K562 (cell line): Measurements from ENCODE around the gene TBL2. TPM values are rescaled to one million over a fixed set of nuclear protein-coding genes. Genes with fewer than 3 reads are reported as not detected.
A peak's percentile ranks its signal among the peaks of the same experiment; 100 is the strongest.

Experiments
- DNMT1 ChIP-seq: fragments of 450-650 bp; IDR thresholded peaks from 2 replicates; pipeline ENCODE4 v1.6.1; 2016; ENCODE audit warnings: antibody characterized with exemption, mild to moderate bottlenecking
- PRMT5 ChIP-seq: sonication (generic); formaldehyde crosslinking; IDR thresholded peaks from 2 replicates; pipeline ENCODE4 v1.5.0; 2020; ENCODE audit warnings: missing genetic modification reagents
- RREB1 ChIP-seq: fragments of 250-450 bp; sonication (Bioruptor Pico); IDR thresholded peaks from 2 replicates; pipeline ENCODE4 v1.4.0; 2020
- ZEB2 ChIP-seq: fragments of 450-650 bp; IDR thresholded peaks from 2 replicates; pipeline ENCODE4 v1.6.1; 2016
- ZNF609 ChIP-seq: sonication (generic); formaldehyde crosslinking; IDR thresholded peaks from 2 replicates; pipeline ENCODE4 v1.8.1; 2023; ENCODE audit warnings: missing genetic modification reagents, mild to moderate bottlenecking, borderline replicate concordance
- polyA plus RNA-seq, 8 experiments: library from polyadenylated mRNA; depleted of rRNA in 4 of 8; stranded (reverse) in 5 of 8; unstranded in 3 of 8; fragments of >200 nt; fragmentation: Nextera tagmentation in 2 of 8; fragmentation: Illumina TruSeq in 1 of 8; extraction: Ambion mirVana in 2 of 8; extraction: Trizol in 1 of 8; gene quantifications; 2 replicates each; pipeline versions ENCODE4 v1.2.1 to v1.2.3, GENCODE V29; 2011 to 2014; ENCODE audit warnings: inconsistent platforms in 1 of 8, missing spikeins in 1 of 8
- total RNA-seq, 7 experiments: library from RNA; depleted of rRNA in 6 of 7; stranded (reverse); fragments of >200 nt in 6 of 7; fragmentation: Illumina TruSeq in 2 of 7; extraction: Trizol in 2 of 7; gene quantifications; 2 replicates each; pipeline versions ENCODE4 v1.2.1 to v1.2.3, GENCODE V29; 2011 to 2021; ENCODE audit warnings: low replicate concordance in 1 of 7
- TF ChIP-seq, protein P1 (sequence below): fragments of 450-650 bp; formaldehyde crosslinking; conservative IDR thresholded peaks from 2 replicates; pipeline ENCODE4 v1.4.0; 2022; ENCODE audit warnings: mild to moderate bottlenecking, missing genetic modification characterization

Gene TBL2
- total and polyA plus RNA-seq, 9 of the 15 experiments (the other 6 are each of a cell fraction or from before 2014, with no cell fraction given) = 2.5 to 123 (median 49.2) TPM

DNA sequence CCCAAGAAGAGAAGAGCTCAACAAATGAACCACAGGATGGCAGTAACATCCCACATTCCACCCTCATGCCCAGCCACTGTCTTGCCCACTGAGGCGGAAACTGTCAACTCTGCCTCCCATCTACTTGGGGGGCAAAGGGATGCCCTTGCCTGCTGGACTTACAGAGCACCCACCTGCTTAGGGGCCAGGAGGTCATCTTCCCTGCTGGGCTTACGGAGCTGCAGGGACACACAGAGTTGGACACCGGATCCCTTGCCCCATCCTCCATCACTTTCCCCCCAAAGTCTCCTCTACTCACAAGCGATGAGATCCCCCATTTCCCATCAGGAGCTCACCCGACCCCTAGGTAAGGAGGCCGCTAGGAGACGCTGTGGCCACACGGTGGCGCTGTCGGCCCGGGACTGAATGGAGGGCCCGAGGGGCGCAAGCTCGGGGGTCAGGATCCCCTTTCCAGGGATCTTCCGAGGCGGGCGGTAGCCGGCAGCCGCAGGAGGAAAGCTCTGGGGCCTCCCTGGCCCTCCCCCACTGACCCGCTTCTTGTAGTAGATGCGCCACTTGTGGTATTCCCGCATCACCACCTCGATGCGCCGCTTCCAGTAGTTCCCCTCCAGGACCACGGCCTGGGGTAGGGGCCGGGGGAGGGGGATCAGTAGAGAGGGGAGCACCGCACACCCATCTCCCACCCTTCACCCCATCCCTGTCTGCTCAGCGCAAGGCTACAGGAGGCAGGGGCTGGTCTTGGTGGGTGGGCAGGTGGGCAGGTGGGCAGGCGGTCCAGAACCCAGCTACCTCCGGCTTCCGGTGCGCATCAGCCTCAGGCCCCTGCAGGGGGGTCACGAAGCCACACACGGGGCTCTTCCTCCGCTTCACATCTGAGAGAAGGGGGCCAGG, 28.7 kb upstream of the TBL2 start (continued):
- TF ChIP-seq RREB1 (no peak), ZNF609 (CRISPR knock-in tag) (0 out of 2 replicates have a peak, but pooled peaks have one; percentile 37), PRMT5 (CRISPR knock-in tag) (no peak), DNMT1 (no peak), ZEB2 (no peak)
- TF ChIP-seq, protein P1, sequence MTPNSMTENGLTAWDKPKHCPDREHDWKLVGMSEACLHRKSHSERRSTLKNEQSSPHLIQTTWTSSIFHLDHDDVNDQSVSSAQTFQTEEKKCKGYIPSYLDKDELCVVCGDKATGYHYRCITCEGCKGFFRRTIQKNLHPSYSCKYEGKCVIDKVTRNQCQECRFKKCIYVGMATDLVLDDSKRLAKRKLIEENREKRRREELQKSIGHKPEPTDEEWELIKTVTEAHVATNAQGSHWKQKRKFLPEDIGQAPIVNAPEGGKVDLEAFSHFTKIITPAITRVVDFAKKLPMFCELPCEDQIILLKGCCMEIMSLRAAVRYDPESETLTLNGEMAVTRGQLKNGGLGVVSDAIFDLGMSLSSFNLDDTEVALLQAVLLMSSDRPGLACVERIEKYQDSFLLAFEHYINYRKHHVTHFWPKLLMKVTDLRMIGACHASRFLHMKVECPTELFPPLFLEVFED (CRISPR knock-in tag) = peak; percentile 34; the same call in 1 of the 2 replicates
